Measurements from ENCODE around the gene PRPH2. TPM values are rescaled to one million over a fixed set of nuclear protein-coding genes. Genes with fewer than 3 reads are reported as not detected.
A peak's percentile ranks its signal among the peaks of the same experiment; 100 is the strongest.

Gene PRPH2
- total RNA-seq, 4 donors from 2014 or later = 0.38 TPM; not detected in 3

DNA sequence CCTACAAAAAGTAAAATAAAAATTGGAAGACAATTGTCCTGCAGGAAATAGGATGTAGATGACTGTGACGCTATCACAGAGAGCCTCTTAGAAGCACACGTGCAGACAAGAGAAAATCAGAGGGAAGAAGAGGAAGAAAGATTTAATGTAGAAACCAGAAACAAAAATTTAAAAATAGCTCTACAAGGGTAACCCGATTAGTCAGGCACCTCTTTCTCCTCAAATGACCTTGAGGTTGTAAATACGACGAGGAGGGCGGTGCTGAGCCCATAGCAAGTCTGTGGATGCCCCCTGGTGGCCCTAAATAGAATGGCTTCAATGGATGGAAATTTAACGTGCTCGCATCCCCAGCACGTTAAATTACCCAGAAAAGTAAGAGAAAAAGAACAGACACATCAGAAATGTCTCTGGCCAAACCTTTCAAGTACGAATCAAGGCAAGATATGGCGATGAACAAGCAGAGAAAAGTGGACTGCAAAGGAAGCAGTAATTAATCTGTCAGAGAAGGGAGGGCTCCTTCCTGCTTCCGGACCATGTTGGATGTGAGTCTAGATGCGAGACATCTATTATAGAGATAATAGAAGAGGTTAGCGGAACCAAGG is 4.2 kb upstream of the PRPH2 start:
- Histone ChIP-seq H3K27me3 (no peaks in the 10 kb centered on the region), H3K9me3 (no peaks in the 10 kb centered on the region), H3K27ac (peak overlapping the region; percentile 43), H3K4me3 (peak overlapping the region; percentile 55), H3K4me1 (peaks cover 16% of the 10 kb centered on the region), H3K36me3 (no peaks in the 10 kb centered on the region)
- peak in 1 of 2 donors; percentile 75 for DNase-seq (ENCODE audit: low spot score in 2 of 2)
- WGBS = under 1% methylated on average over 14 of the region's 14 CpGs
- TF ChIP-seq EP300 (IDR thresholded peaks at IDR 0.05) (no peak), POLR2AphosphoS5 (IDR thresholded peaks at IDR 0.05) (no peak), POLR2A (IDR thresholded peaks at IDR 0.05) (no peak)
- TF ChIP-seq, protein P1, sequence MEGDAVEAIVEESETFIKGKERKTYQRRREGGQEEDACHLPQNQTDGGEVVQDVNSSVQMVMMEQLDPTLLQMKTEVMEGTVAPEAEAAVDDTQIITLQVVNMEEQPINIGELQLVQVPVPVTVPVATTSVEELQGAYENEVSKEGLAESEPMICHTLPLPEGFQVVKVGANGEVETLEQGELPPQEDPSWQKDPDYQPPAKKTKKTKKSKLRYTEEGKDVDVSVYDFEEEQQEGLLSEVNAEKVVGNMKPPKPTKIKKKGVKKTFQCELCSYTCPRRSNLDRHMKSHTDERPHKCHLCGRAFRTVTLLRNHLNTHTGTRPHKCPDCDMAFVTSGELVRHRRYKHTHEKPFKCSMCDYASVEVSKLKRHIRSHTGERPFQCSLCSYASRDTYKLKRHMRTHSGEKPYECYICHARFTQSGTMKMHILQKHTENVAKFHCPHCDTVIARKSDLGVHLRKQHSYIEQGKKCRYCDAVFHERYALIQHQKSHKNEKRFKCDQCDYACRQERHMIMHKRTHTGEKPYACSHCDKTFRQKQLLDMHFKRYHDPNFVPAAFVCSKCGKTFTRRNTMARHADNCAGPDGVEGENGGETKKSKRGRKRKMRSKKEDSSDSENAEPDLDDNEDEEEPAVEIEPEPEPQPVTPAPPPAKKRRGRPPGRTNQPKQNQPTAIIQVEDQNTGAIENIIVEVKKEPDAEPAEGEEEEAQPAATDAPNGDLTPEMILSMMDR (IDR thresholded peaks at IDR 0.05) = peak; percentile 88 to 89

DNA sequence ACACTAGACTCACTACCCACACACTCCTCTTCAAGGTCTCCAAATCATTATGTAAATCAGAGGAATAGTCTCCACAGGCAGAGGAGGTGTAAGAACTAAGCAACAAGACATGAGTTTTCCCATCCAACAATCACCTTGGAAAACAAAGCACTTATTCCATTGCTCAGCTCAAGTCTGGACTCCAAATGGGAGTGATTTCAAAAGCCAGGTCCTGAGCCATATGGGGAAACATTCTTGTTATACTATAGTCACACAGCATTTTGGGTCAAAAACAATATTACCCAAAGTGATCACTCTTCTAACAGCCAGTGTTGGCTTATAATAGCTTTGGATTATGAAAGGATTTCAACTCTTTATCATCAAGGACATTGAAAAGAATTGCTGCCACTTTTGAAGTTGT is 3.6 kb upstream of the PRPH2 start:
- no peaks in the 10 kb centered on the region for H3K9me3 ChIP-seq
- peak overlapping the region; percentile 55 for H3K4me3 ChIP-seq
- peaks cover 16% of the 10 kb centered on the region for H3K4me1 ChIP-seq
- no peaks in the 10 kb centered on the region for H3K36me3 ChIP-seq
- no peaks in the 10 kb centered on the region for H3K27me3 ChIP-seq
- no peak for DNase-seq (ENCODE audit: low spot score in 2 of 2)
- TF ChIP-seq POLR2AphosphoS5 (IDR thresholded peaks at IDR 0.05) (no peak), EP300 (IDR thresholded peaks at IDR 0.05) (no peak), POLR2A (IDR thresholded peaks at IDR 0.05) (no peak)
- TF ChIP-seq, protein P1 (IDR thresholded peaks at IDR 0.05) = no peak
- H3K27ac ChIP-seq = peak overlapping the region; percentile 23

DNA sequence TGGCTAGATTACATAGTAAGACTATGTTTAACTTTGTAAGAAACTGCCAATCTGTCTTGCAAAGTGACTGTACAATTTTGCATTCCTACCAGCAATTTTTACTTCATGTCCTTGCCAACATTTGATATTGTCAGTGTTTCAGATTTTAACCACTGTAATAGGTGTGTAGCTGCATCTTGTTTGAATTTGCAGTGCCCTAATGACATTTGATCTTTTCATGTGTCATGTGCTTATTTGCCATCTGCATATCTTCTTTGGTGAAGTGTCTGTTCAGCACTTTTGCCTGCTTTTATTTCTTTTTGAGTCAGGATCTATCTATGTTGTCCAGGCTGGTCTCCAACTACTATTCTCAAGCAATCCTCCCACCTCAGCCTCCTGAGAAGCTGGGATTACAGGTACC is 2.4 kb upstream of the PRPH2 start:
- DNase-seq (ENCODE audit: low spot score in 2 of 2) = no peak
- no peaks in the 10 kb centered on the region for H3K36me3 ChIP-seq
- no peaks in the 10 kb centered on the region for H3K27me3 ChIP-seq
- TF ChIP-seq POLR2AphosphoS5 (IDR thresholded peaks at IDR 0.05) = no peak
- TF ChIP-seq, protein P1 (IDR thresholded peaks at IDR 0.05) = no peak
- TF ChIP-seq POLR2A (IDR thresholded peaks at IDR 0.05) = no peak
- TF ChIP-seq EP300 (IDR thresholded peaks at IDR 0.05) = no peak
- no peaks in the 10 kb centered on the region for H3K9me3 ChIP-seq
- H3K4me1 ChIP-seq = peaks cover 16% of the 10 kb centered on the region
- H3K4me3 ChIP-seq = no peak overlapping the region
- no peak overlapping the region for H3K27ac ChIP-seq

DNA sequence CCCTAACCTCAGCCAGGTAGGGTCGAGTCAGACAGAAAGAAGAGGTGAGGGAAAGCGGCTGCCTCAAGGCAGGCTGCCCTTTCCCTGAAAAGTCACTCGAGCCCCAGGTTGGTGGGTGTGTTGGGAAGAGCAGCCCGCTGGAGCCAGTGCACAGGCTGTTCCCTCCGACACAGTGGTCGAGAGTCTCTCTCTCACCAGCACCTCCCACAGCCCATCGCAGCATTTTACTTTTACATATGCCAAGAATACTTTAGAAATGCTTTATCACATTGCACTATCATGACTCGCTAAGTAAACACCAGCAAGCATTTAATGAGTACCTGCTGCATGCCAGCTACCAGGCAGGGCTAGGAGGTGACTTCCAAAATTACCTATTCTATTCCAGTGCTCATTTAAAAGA is 1.7 kb downstream of the PRPH2 start:
- Histone ChIP-seq H3K4me3 (no peak overlapping the region), H3K4me1 (no peaks in the 10 kb centered on the region)
- DNase-seq (ENCODE audit: low spot score in 2 of 2) = no peak

DNA sequence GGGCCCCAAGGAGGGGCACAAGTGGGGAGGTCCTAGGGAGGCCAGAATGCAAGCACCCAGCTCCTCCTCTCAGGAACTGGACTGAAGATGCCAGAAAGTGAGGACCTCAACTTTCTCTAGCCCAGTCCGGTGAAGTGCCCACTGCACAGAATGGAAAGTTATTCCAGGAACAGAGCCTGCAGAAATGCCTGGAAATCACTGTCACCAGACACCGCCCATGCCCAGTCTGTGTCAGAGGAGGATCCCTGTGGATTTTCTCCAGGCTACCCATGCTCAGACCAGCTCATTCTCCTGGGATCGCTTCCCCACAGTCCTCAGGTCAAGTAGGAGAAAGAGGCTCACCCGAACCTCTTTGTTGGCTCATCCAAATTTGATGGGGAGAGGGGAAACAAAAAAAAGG is 6.5 kb downstream of the PRPH2 start:
- Histone ChIP-seq H3K4me1 (no peaks in the 10 kb centered on the region), H3K27ac (no peak overlapping the region), H3K27me3 (no peaks in the 10 kb centered on the region), H3K4me3 (no peak overlapping the region), H3K36me3 (no peaks in the 10 kb centered on the region), H3K9me3 (no peaks in the 10 kb centered on the region)
- no peak for DNase-seq (ENCODE audit: low spot score in 2 of 2)
- TF ChIP-seq POLR2A (IDR thresholded peaks at IDR 0.05) = no peak
- 86% methylated on average over 4 of the region's 4 CpGs for WGBS

More for the DNA sequence above, 1.7 kb downstream of the PRPH2 start:
- H3K27me3 ChIP-seq = no peaks in the 10 kb centered on the region
- no peaks in the 10 kb centered on the region for H3K36me3 ChIP-seq
- 74% methylated on average over 8 of the region's 8 CpGs for WGBS
- no peaks in the 10 kb centered on the region for H3K9me3 ChIP-seq
- TF ChIP-seq POLR2AphosphoS5 (IDR thresholded peaks at IDR 0.05) (no peak), EP300 (IDR thresholded peaks at IDR 0.05) (no peak), POLR2A (IDR thresholded peaks at IDR 0.05) (no peak)
- TF ChIP-seq, protein P1 (IDR thresholded peaks at IDR 0.05) = no peak
- H3K27ac ChIP-seq = no peak overlapping the region
